OCI-LY1 (cell line): ENCODE results near the gene KIF2B.

Source experiments
- CTCF ChIP-seq: fragments of 200-600 bp; sonication (generic), shearing (Covaris generic); IDR thresholded peaks from 2 replicates; pipeline ENCODE4 v1.5.1; 2017; ENCODE audit warnings: mild to moderate bottlenecking, antibody characterized with exemption, low read length, moderate library complexity, mixed read lengths
- EZH2 ChIP-seq: fragments of 200-600 bp; sonication (generic), shearing (Covaris generic); IDR thresholded peaks from 2 replicates; pipeline ENCODE4 v1.8.0; 2017; ENCODE audit warnings: borderline replicate concordance, mixed run types, mild to moderate bottlenecking, antibody characterized with exemption, low read length, moderate library complexity, mixed read lengths

- TF ChIP-seq CTCF (no peak), EZH2 (no peak)
Measured at GRCh38 chr17:53823341-53824050, 769 bp downstream of the KIF2B start.
